PC-9 (cell line): ENCODE results near the gene NAB2. TPM values are rescaled to one million over a fixed set of nuclear protein-coding genes. Genes with fewer than 3 reads are reported as not detected.
A peak's percentile ranks its signal among the peaks of the same experiment; 100 is the strongest.

Source experiments
- BruUV-seq: library from RNA; stranded (reverse); fragments of 400-500 nt; replicated peaks from 2 replicates; lab custom pipeline; 2021; lab: Mats Ljungman, UMichigan
- CTCF ChIA-PET: fragments of 300-600 bp; sonication (Branson Sonifier 250); formaldehyde crosslinking; loops from one replicate; lab custom pipeline; 2022; ENCODE audit warnings: antibody characterized with exemption; lab: Charles Lee
- POLR2A ChIA-PET: fragments of 300-600 bp; sonication (Branson Sonifier 250); formaldehyde crosslinking; loops from one replicate; lab custom pipeline; 2022; ENCODE audit warnings: antibody characterized with exemption; ENCODE audit not compliant: unreplicated experiment; lab: Charles Lee
- DNase-seq, 2 experiments: peaks; one replicate each; pipeline versions ENCODE4 v3.0.0 to v3.0.0-alpha.2; 2015 to 2022; ENCODE audit warnings: mixed read lengths in 1 of 2
- H2AFZ ChIP-seq: fragments of 200-600 bp; sonication (generic); 2 replicates; pipeline ENCODE4 v1.8.1; 2017; ENCODE audit warnings: antibody characterized with exemption
- H3F3A ChIP-seq: fragments of 200-600 bp; sonication (generic); 2 replicates; pipeline ENCODE4 v1.8.1; 2017; ENCODE audit warnings: antibody characterized with exemption, mild to moderate bottlenecking, low read depth; ENCODE audit not compliant: insufficient read depth
- H3K27ac ChIP-seq: fragments of 200-600 bp; sonication (generic); 2 replicates; pipeline ENCODE4 v1.6.1; 2016; ENCODE audit warnings: mixed run types
- H3K27me3 ChIP-seq: fragments of 200-600 bp; sonication (generic); 2 replicates; pipeline ENCODE4 v1.6.1; 2016; ENCODE audit warnings: low read depth, mixed run types; ENCODE audit not compliant: insufficient read depth
- H3K36me3 ChIP-seq: fragments of 200-600 bp; sonication (generic); 2 replicates; pipeline ENCODE4 v1.6.1; 2016; ENCODE audit warnings: low read depth, mixed run types
- H3K4me1 ChIP-seq: fragments of 200-600 bp; sonication (generic); replicated peaks from 2 replicates; pipeline ENCODE4 v1.6.1; 2016; ENCODE audit warnings: mixed run types; ENCODE audit not compliant: insufficient read depth
- H3K4me2 ChIP-seq: fragments of 200-600 bp; sonication (generic); 2 replicates; pipeline ENCODE4 v1.6.1; 2017; ENCODE audit warnings: mixed run types
- H3K4me3 ChIP-seq: fragments of 200-600 bp; sonication (generic); 2 replicates; pipeline ENCODE4 v1.6.1; 2016; ENCODE audit warnings: mixed run types
- H3K79me2 ChIP-seq: fragments of 200-600 bp; sonication (generic); 2 replicates; pipeline ENCODE4 v1.6.1; 2017; ENCODE audit warnings: low read depth, mixed run types
- H3K9me2 ChIP-seq: fragments of 200-600 bp; sonication (generic); 2 replicates; pipeline ENCODE4 v1.8.1; 2017; ENCODE audit warnings: mild to moderate bottlenecking; ENCODE audit not compliant: insufficient read depth
- H3K9me3 ChIP-seq: fragments of 200-600 bp; sonication (generic); 2 replicates; pipeline ENCODE4 v1.8.1; 2016; ENCODE audit warnings: low read depth; ENCODE audit not compliant: insufficient read depth
- H4K20me1 ChIP-seq: fragments of 200-600 bp; sonication (generic); 2 replicates; pipeline ENCODE4 v1.8.1; 2017; ENCODE audit not compliant: insufficient read depth
- CTCF ChIP-seq: fragments of 200-600 bp; sonication (generic); conservative IDR thresholded peaks from 2 replicates; pipeline ENCODE4 v1.6.1; 2017; ENCODE audit warnings: mixed run types, antibody characterized with exemption, mild to moderate bottlenecking, moderate library complexity
- EZH2 ChIP-seq: fragments of 200-600 bp; sonication (generic); IDR thresholded peaks from 2 replicates; pipeline ENCODE4 v1.8.0; 2017; ENCODE audit warnings: antibody characterized with exemption, low read depth
- intact Hi-C: fragments of 100-400 bp; cut with micrococcal nuclease; formaldehyde crosslinking; loops from one replicate; pipeline ENCODE4 v1.10.0; 2022; ENCODE audit not compliant: unreplicated experiment
- total RNA-seq: library from RNA; stranded (reverse); gene quantifications from 2 replicates; pipeline ENCODE4 v1.2.3, GENCODE V29; 2021

NAB2 gene
- total RNA-seq, 1 experiment from 2014 or later: 13.8 TPM

DNA sequence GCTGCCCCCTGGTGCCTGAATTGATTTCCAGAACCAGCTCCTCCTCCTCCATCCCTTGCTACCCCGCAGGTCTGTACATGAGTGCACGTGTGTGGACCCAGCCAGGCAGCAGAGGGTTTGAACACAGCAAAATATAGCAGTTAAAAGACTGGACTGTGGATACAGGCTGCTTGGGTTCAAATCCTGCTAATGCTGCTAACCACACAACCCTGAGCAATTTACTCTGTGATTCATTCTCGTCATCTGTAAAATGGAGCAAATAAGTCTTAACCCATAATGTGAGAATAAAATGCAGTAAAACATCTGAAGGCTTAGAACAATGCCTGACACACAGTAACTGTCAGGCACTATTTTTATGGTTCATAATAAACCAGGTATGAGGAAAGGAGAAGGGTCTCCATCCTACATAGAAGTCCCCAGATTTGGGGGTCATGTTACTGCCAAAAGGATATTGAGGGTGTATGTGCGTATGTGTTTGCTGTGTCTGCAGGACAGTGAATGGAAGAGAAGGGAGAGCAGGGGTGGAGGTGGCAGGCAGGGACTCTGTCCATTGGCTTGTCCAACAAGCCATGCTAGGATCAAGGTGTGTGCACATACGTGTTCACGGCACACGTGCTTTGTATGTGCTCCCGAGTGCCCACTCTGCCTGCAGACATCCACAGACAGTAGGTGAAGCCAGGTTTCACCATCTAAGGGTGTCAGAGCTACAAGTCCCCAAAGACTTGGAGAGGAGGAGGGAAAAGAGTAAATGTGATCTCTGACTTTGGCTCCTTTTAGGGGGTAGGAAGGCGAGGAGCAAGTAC is 23.8 kb downstream of the NAB2 start:
- Histone ChIP-seq H3K9me2 (no peaks in the 10 kb centered on the region), H3K36me3 (no peaks in the 10 kb centered on the region), H3K27me3 (no peaks in the 10 kb centered on the region), H3K4me2 (peak overlapping the region; percentile 91), H3K27ac (0 out of 2 replicates have a peak overlapping the region, but pooled peaks have one; percentile 87), H3K4me3 (peak overlapping the region; percentile 81; the same call in 1 of the 2 replicates), H3K9me3 (no peaks in the 10 kb centered on the region), H3F3A (peaks cover 22% of the 10 kb centered on the region), H2AFZ (no peak overlapping the region; the same call in 1 of the 2 replicates), H3K4me1 (peaks cover 25% of the 10 kb centered on the region), H4K20me1 (no peaks in the 10 kb centered on the region), H3K79me2 (peaks cover 21% of the 10 kb centered on the region)
- ChIA-PET CTCF (interaction anchor here (0.5 to 2.5 kb wide), 14 partner anchors 16 to 753 kb away, joined by 3 to 25 read pairs (median 5); partner anchors contain the start of genes LRP1, NEMP1 and STAT2), POLR2A (interaction anchor here (0.6 to 2.5 kb wide), 16 partner anchors 12 to 923 kb away, joined by 4 to 32 read pairs (median 8); partner anchors contain the start of genes NAB2 and SMARCC2)
- DNase-seq: no peak
- intact Hi-C loops: loop anchor here (1.0 to 5.0 kb wide), 5 partner anchors 34 to 355 kb away; partner anchors contain the start of gene NEMP1
- BruUV-seq: no TSS peak
- peak; percentile 38 for TF ChIP-seq CTCF
- TF ChIP-seq EZH2: no peak

DNA sequence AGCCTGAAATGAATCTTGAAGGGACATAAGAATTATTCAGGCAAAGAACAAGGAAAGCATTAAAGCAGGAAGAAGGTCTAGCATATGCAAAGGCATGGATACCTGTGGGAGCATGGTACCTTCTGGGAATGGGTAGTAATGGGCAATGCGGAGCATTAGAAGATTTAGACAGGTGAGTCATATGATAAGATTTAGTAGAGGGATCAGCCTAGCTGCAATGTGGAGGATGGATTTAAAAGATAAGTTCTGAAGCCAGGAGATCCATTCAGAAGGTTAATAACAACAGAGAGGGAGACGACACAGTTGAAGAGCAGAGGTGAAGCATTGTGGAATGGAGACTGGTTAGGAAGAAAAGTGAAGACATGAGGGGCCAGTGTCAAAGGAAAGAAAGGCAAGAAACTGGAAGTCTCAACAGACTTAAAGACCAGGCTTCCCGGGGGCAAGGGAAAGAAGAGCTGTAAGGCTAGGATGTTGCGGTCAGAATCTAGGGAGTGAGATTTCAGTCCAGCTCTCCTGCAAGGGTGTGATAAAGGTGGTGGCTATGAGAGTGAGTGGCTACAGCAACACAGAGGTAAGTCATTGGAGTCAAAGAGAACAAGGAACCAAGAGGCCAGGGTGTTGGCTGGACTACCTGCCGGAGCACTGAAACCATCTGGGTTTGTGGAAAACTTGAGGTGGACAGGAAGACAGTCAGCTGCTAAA is 27.8 kb downstream of the NAB2 start:
- Histone ChIP-seq H2AFZ (no peak overlapping the region), H3K4me1 (peaks cover 11% of the 10 kb centered on the region), H3K4me3 (no peak overlapping the region), H3F3A (peaks cover 11% of the 10 kb centered on the region), H4K20me1 (no peaks in the 10 kb centered on the region), H3K27ac (no peak overlapping the region), H3K27me3 (no peaks in the 10 kb centered on the region), H3K36me3 (no peaks in the 10 kb centered on the region), H3K9me3 (no peaks in the 10 kb centered on the region), H3K79me2 (no peaks in the 10 kb centered on the region), H3K4me2 (no peak overlapping the region), H3K9me2 (no peaks in the 10 kb centered on the region)
- TF ChIP-seq CTCF (no peak), EZH2 (no peak)
- ChIA-PET POLR2A (no interaction called here), CTCF (interaction anchor here (1.1 kb wide), 1 partner anchor 64 kb away, joined by 3 read pairs; no protein-coding TSS in a partner anchor)
- intact Hi-C loops: no loop called here
- no TSS peak for BruUV-seq
- no peak for DNase-seq

DNA sequence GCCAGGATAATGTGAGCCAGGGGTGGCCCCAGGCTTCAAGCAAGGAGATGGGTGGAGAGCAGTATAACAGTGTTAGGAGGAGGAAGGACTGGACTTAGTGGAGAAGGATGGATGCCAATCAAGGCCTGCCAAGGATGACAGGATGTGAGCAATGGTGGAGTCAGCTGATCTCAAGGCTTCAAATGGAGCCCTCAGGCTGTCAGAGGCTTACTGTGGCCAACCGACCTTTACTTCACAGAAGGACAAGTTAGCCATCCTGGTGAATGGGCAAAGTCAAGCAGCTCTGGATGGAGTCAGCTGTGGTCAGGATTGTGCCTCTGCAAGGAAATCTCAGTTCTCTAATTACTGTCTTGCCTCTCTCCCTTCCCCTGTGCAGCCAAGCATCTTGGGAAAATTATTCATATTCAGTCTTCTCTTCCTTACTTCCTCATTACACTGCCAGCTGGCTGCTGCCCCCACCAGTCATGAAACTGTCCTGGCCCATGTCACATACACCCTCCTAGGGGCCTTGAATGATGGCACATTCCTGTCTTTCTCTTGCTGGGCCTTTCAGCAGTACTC is 29.9 kb downstream of the NAB2 start:
- Histone ChIP-seq H3K9me3 (no peaks in the 10 kb centered on the region), H3K4me3 (no peak overlapping the region), H3K4me1 (no peaks in the 10 kb centered on the region), H2AFZ (no peak overlapping the region), H3K36me3 (no peaks in the 10 kb centered on the region), H3K79me2 (no peaks in the 10 kb centered on the region), H3K27ac (no peak overlapping the region), H3K9me2 (no peaks in the 10 kb centered on the region), H4K20me1 (no peaks in the 10 kb centered on the region), H3K4me2 (no peak overlapping the region), H3F3A (no peaks in the 10 kb centered on the region), H3K27me3 (no peaks in the 10 kb centered on the region)
- ChIA-PET POLR2A (interaction anchor here (0.5 kb wide), 1 partner anchor 9 kb away, joined by 7 read pairs; no protein-coding TSS in a partner anchor), CTCF (no interaction called here)
- no peak for DNase-seq
- no peak for TF ChIP-seq CTCF
- TF ChIP-seq EZH2: no peak
- intact Hi-C loops: no loop called here
- BruUV-seq: no TSS peak
